Upper lobe of left lung (tissue), 6 donors: ENCODE data around the gene C10orf67. TPM values are rescaled to one million over a fixed set of nuclear protein-coding genes. Genes with fewer than 3 reads are reported as not detected.

ENCODE experiments used
- small RNA-seq, 4 donors: library from RNA; depleted of rRNA; stranded (forward); fragments of <200 nt; gene quantifications; one replicate each; pipeline ENCODE3, GENCODE V24; 2016
- total RNA-seq, 6 donors: library from RNA; depleted of rRNA in 4 of 6; stranded (reverse); fragments of >200 nt in 4 of 6; gene quantifications; one replicate each; pipeline versions ENCODE4 v1.1.0 to v1.2.1, GENCODE V29; 2016 to 2021
- donor health status: DM: no; HTN: no; CAD: no; lungs with moderate emphysema.
- donor health status: DM: no; HTN: yes; CAD: no; lungs with severe emphysema.

Gene C10orf67
- total RNA-seq, 6 donors from 2014 or later = 1.7 to 7.3 (median 4.2) TPM

Small RNAs within 50 kb of the gene (small RNA-seq; reads per million reads assigned to genes)
- gene MIR1254-2 = 0 reads per million in 4 donors
- gene RF00561 = 0 reads per million in 4 donors

Other genes with a start within 250 kb of the C10orf67 start
- gene MSRB2, start 249.2 kb downstream of the C10orf67 start, total RNA-seq = 10 to 100 TPM in 5 of 6 donors, 1 to 10 TPM in 1; 9.6 to 19.9 (median 16.9) TPM
- not detected for gene PTF1A, start 152.5 kb downstream of the C10orf67 start, total RNA-seq
- 10 to 100 TPM; 12.6 to 46.1 (median 35.3) TPM for gene OTUD1, start 94.3 kb upstream of the C10orf67 start, total RNA-seq